Right renal pelvis (tissue), 4 donors: Measurements from ENCODE around the gene MAP1LC3B2. TPM values are rescaled to one million over a fixed set of nuclear protein-coding genes. Genes with fewer than 3 reads are reported as not detected.

Source experiments
- DNase-seq, 4 donors: peaks; one replicate each; pipeline ENCODE4 v3.0.0-alpha.2; 2013; ENCODE audit warnings: low read depth in 4 of 4, low spot score in 3 of 4, missing footprints in 1 of 4
- polyA plus RNA-seq, 4 donors: library from polyadenylated mRNA; unstranded; fragments of 120-200 nt; gene quantifications; one replicate each; pipeline ENCODE4 v1.2.1, GENCODE V29; 2013; ENCODE audit not compliant: insufficient read length in 4 of 4

MAP1LC3B2 gene
- polyA plus RNA-seq, 4 donors: 3.6 to 11.1 (median 8.0) TPM

GRCh38 chr12:116609319-116610114 lies 50.3 kb downstream of the MAP1LC3B2 start:
- DNase-seq: no peak

- DNase-seq: no peak
These were observed 51.9 kb downstream of the MAP1LC3B2 start for GRCh38 chr12:116610971-116611541.

- no peak for DNase-seq
These were observed 53.3 kb downstream of the MAP1LC3B2 start for GRCh38 chr12:116612436-116612835.

- no peak for DNase-seq
These were observed 54.1 kb downstream of the MAP1LC3B2 start for GRCh38 chr12:116613256-116613655.

- DNase-seq: no peak
These were observed 55.2 kb downstream of the MAP1LC3B2 start for GRCh38 chr12:116614194-116614915.

- DNase-seq: no peak
These were observed 56.1 kb downstream of the MAP1LC3B2 start for GRCh38 chr12:116615141-116615861.

GRCh38 chr12:116616536-116617248 lies 57.5 kb downstream of the MAP1LC3B2 start:
- no peak for DNase-seq

- no peak for DNase-seq
These were observed 60.1 kb downstream of the MAP1LC3B2 start for GRCh38 chr12:116619246-116619645.

- no peak for DNase-seq
These were observed 60.9 kb downstream of the MAP1LC3B2 start for GRCh38 chr12:116620124-116620491.

- DNase-seq: no peak
These were observed 61.5 kb downstream of the MAP1LC3B2 start for GRCh38 chr12:116620492-116621191.

- no peak for DNase-seq
These were observed 62.0 kb downstream of the MAP1LC3B2 start for GRCh38 chr12:116621194-116621593.

- DNase-seq: no peak
These were observed 65.3 kb downstream of the MAP1LC3B2 start for GRCh38 chr12:116624516-116624915.

GRCh38 chr12:116626153-116626552 lies 67.0 kb downstream of the MAP1LC3B2 start:
- no peak for DNase-seq

Other genes starting within 250 kb of the MAP1LC3B2 start
- 10 to 100 TPM; 35.3 to 39.9 (median 37.3) TPM for gene SPRING1, start 178.7 kb downstream of the MAP1LC3B2 start, polyA plus RNA-seq
- gene RNFT2, start 178.9 kb downstream of the MAP1LC3B2 start, polyA plus RNA-seq: 1 to 10 TPM; 4.7 to 6.2 (median 4.9) TPM